BLaER1 (cell line): ENCODE data around the gene INTS11.

Experiments used
- H3K27ac ChIP-seq: shearing (Covaris generic); formaldehyde crosslinking; 2 replicates; pipeline ENCODE4 v1.8.1; 2022
- H3K27me3 ChIP-seq: shearing (Covaris generic); formaldehyde crosslinking; 2 replicates; pipeline ENCODE4 v1.8.1; 2022
- H3K36me3 ChIP-seq: shearing (Covaris generic); formaldehyde crosslinking; 2 replicates; pipeline ENCODE4 v1.8.1; 2022
- H3K4me1 ChIP-seq: shearing (Covaris generic); formaldehyde crosslinking; 2 replicates; pipeline ENCODE4 v1.8.1; 2022
- H3K4me2 ChIP-seq: shearing (Covaris generic); formaldehyde crosslinking; 2 replicates; pipeline ENCODE4 v1.8.1; 2022
- H3K4me3 ChIP-seq: shearing (Covaris generic); formaldehyde crosslinking; 2 replicates; pipeline ENCODE4 v1.8.1; 2022
- H3K9ac ChIP-seq: shearing (Covaris generic); formaldehyde crosslinking; 2 replicates; pipeline ENCODE4 v1.8.1; 2022
- H3K9me3 ChIP-seq: shearing (Covaris generic); formaldehyde crosslinking; 2 replicates; pipeline ENCODE4 v1.8.1; 2022
- H4K20me1 ChIP-seq: shearing (Covaris generic); formaldehyde crosslinking; 2 replicates; pipeline ENCODE4 v1.8.1; 2022
- Cebpa-rat ChIP-seq: shearing (Covaris generic); IDR thresholded peaks from 2 replicates; pipeline ENCODE4 v1.8.1; 2022

Gene INTS11

DNA sequence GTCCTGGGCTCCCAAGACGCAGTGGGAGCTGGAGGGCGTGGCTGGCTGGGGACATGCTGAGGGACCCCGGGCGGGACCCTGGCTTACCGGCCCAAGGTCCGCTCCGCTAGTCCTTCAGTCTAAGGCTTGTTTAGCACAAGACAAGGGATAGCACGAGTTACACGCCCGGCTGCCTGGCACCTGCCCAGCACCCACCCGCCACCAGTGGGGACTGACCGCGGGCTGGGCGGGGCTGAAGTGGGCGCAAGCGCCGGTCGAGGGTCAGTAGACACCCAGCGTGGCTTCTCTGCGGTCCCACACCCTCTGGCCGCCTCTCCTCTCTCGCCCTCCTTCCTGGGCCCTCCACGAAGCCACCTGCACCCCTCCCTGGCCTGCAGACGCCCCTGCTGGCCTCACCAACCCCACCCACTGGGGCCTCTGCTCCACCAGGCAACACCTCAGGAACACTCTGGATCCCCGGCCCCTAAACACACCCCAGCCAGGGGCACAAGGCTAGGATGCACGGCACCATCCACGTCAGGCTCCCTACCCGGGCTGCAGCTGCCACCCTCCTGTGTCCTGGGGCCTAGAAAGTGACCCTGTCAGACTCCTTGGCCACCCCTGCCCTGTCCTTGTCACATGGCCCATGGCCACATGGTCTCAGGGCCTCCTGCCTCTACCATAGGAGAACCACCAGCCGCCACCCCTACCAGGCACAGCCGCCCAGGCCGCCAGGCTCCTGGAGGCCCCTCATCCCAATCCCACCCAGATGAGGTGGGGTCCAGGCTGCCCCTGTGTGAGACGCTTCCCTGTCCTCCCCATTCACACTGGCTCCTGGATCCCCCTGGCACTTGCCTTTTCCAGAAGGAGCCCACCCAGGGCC is 12.7 kb upstream of the INTS11 start:
- no peaks in the 10 kb centered on the region for H3K9me3 ChIP-seq

DNA sequence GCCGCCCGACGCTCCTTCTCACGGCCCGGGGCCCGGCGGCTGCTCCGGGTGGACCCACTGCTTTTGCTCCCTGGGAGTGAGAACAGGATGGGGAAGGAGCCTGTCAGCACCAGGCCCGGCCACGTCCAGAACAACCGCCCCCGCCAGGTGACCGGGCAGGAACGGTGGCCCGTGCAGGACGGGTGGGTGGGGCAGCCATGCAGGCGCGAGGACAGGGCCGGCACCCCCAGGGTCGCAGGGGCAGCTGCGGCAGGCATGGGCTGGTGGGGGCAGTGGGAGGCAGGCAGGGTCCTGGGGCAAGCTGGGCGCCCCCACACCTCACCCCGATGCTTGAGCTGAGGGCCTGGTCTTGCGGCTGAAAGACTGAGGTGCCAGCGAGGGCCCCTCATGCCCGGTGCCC is 12.0 kb upstream of the INTS11 start:
- H3K27ac ChIP-seq: no peak overlapping the region
- H3K4me3 ChIP-seq: no peak overlapping the region
- no peaks in the 10 kb centered on the region for H3K4me1 ChIP-seq
- no peaks in the 10 kb centered on the region for H3K9me3 ChIP-seq
- H3K9ac ChIP-seq: no peak overlapping the region
- no peaks in the 10 kb centered on the region for H3K27me3 ChIP-seq
- H3K4me2 ChIP-seq: no peak overlapping the region
- no peak for TF ChIP-seq Cebpa-rat
- peaks cover 66% of the 10 kb centered on the region for H3K36me3 ChIP-seq
- H4K20me1 ChIP-seq: peaks cover 69% of the 10 kb centered on the region

More for the DNA sequence above, 12.7 kb upstream of the INTS11 start:
- Histone ChIP-seq H4K20me1 (peaks cover 72% of the 10 kb centered on the region), H3K27ac (no peak overlapping the region), H3K4me2 (no peak overlapping the region), H3K27me3 (no peaks in the 10 kb centered on the region), H3K9ac (no peak overlapping the region), H3K36me3 (peaks cover 73% of the 10 kb centered on the region), H3K4me3 (no peak overlapping the region), H3K4me1 (peaks cover 3% of the 10 kb centered on the region)
- no peak for TF ChIP-seq Cebpa-rat

DNA sequence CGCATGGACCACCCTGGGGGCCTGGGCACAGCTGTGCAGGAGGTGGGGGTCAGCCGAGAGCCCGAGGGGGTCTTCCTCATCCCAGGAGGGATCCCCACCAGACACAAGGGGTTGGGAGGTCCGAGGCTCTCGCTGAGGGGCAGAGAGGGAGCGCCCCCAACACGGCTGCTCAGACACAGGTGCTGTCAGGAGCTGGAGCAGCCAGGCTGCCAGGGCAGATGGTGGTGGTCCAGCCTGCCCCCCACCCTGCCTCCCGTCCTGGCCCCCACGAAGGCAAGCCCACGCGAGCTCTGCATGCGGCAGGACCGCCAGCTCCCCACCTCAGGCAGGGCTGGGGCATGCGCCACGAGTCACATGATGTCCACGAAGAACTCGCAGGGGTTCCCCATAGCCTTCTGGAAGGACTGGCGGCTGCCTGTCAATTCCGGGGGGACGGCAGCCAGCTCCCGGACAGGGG is 11.4 kb upstream of the INTS11 start:
- Histone ChIP-seq H3K36me3 (peaks cover 59% of the 10 kb centered on the region), H3K4me3 (no peak overlapping the region), H4K20me1 (peaks cover 69% of the 10 kb centered on the region), H3K4me1 (peaks cover 1% of the 10 kb centered on the region; the same call in 1 of the 2 replicates), H3K9ac (no peak overlapping the region), H3K27me3 (no peaks in the 10 kb centered on the region), H3K4me2 (no peak overlapping the region), H3K27ac (no peak overlapping the region), H3K9me3 (no peaks in the 10 kb centered on the region)
- TF ChIP-seq Cebpa-rat: no peak

DNA sequence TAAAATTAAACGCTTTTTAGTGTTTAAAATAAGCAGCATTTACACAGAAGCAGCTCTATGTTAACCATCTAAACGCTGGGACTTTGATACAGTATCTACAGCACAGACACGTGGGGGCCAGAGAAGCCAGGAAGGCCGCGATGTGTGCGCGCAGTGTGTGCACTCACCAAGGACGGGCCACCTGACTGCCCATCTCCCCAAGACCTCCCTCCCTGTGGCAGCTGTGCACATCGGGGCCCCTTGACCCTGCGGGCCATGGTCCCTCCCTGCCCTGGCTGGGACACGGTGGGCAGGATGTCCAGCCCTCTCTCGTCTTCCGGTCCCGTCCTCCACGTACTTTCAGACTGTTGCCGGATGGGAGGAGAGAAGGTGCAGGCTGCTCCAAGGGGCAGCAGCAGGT is 10.8 kb upstream of the INTS11 start:
- no peak for TF ChIP-seq Cebpa-rat
- no peak overlapping the region for H3K4me2 ChIP-seq
- no peaks in the 10 kb centered on the region for H3K27me3 ChIP-seq
- peaks cover 6% of the 10 kb centered on the region; the same call in 1 of the 2 replicates for H3K4me1 ChIP-seq
- H3K27ac ChIP-seq: no peak overlapping the region
- peaks cover 54% of the 10 kb centered on the region for H3K36me3 ChIP-seq
- no peak overlapping the region for H3K9ac ChIP-seq
- no peak overlapping the region for H3K4me3 ChIP-seq
- H3K9me3 ChIP-seq: no peaks in the 10 kb centered on the region
- H4K20me1 ChIP-seq: peaks cover 69% of the 10 kb centered on the region

DNA sequence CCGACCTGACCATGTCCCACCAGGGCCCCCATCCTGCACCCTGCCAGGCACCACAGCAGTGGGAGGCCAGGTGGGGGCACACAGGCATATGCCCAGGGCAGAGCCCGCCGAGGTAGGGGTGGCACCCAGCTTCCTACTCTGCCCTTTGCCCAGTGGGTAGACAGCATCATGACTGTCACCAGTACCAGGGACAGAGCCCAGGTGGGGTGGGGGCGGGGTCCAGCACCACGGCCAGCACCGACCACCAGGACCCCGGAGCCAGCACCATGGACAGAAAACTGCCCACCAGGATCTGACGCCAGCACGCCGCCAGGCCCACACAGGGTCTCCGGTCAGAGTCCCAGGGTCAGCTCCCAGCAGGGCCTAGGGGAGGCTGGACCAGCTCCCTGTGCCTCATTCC is 10.4 kb upstream of the INTS11 start:
- Histone ChIP-seq H3K4me3 (no peak overlapping the region), H3K9me3 (no peaks in the 10 kb centered on the region), H3K36me3 (peaks cover 50% of the 10 kb centered on the region)

DNA sequence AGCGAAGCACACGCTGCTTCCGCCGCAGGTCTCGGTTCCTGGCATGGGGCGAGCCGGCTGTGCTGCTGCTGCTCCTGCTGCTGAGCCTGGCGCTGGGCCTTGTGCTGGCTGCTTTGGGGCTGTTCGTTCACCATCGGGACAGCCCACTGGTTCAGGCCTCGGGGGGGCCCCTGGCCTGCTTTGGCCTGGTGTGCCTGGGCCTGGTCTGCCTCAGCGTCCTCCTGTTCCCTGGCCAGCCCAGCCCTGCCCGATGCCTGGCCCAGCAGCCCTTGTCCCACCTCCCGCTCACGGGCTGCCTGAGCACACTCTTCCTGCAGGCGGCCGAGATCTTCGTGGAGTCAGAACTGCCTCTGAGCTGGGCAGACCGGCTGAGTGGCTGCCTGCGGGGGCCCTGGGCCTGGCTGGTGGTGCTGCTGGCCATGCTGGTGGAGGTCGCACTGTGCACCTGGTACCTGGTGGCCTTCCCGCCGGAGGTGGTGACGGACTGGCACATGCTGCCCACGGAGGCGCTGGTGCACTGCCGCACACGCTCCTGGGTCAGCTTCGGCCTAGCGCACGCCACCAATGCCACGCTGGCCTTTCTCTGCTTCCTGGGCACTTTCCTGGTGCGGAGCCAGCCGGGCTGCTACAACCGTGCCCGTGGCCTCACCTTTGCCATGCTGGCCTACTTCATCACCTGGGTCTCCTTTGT is 9.2 kb upstream of the INTS11 start:
- Histone ChIP-seq H3K36me3 (peaks cover 44% of the 10 kb centered on the region), H3K4me3 (no peak overlapping the region), H3K4me1 (peaks cover 9% of the 10 kb centered on the region; the same call in 1 of the 2 replicates), H3K9me3 (no peaks in the 10 kb centered on the region), H3K27ac (no peak overlapping the region), H3K4me2 (no peak overlapping the region), H3K27me3 (no peaks in the 10 kb centered on the region), H3K9ac (no peak overlapping the region), H4K20me1 (peaks cover 83% of the 10 kb centered on the region)
- TF ChIP-seq Cebpa-rat: no peak

More for the DNA sequence above, 10.4 kb upstream of the INTS11 start:
- Histone ChIP-seq H3K27ac (no peak overlapping the region), H4K20me1 (peaks cover 71% of the 10 kb centered on the region), H3K4me2 (no peak overlapping the region), H3K9ac (no peak overlapping the region), H3K4me1 (peaks cover 9% of the 10 kb centered on the region; the same call in 1 of the 2 replicates), H3K27me3 (no peaks in the 10 kb centered on the region)
- TF ChIP-seq Cebpa-rat: no peak

DNA sequence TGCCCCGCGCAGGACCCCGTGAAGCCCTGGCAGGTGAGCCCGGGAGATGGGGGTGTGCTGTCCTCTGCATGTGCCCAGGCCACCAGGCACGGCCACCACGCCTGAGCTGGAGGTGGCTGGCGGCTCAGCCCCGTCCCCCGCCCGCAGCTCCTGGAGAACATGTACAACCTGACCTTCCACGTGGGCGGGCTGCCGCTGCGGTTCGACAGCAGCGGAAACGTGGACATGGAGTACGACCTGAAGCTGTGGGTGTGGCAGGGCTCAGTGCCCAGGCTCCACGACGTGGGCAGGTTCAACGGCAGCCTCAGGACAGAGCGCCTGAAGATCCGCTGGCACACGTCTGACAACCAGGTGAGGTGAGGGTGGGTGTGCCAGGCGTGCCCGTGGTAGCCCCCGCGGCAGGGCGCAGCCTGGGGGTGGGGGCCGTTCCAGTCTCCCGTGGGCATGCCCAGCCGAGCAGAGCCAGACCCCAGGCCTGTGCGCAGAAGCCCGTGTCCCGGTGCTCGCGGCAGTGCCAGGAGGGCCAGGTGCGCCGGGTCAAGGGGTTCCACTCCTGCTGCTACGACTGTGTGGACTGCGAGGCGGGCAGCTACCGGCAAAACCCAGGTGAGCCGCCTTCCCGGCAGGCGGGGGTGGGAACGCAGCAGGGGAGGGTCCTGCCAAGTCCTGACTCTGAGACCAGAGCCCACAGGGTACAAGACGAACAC is 8.5 kb upstream of the INTS11 start:
- Histone ChIP-seq H4K20me1 (peaks cover 86% of the 10 kb centered on the region), H3K4me3 (no peak overlapping the region), H3K27ac (no peak overlapping the region), H3K36me3 (peaks cover 46% of the 10 kb centered on the region), H3K9me3 (no peaks in the 10 kb centered on the region), H3K9ac (no peak overlapping the region), H3K4me1 (peaks cover 9% of the 10 kb centered on the region; the same call in 1 of the 2 replicates), H3K27me3 (no peaks in the 10 kb centered on the region), H3K4me2 (no peak overlapping the region)
- TF ChIP-seq Cebpa-rat: no peak

DNA sequence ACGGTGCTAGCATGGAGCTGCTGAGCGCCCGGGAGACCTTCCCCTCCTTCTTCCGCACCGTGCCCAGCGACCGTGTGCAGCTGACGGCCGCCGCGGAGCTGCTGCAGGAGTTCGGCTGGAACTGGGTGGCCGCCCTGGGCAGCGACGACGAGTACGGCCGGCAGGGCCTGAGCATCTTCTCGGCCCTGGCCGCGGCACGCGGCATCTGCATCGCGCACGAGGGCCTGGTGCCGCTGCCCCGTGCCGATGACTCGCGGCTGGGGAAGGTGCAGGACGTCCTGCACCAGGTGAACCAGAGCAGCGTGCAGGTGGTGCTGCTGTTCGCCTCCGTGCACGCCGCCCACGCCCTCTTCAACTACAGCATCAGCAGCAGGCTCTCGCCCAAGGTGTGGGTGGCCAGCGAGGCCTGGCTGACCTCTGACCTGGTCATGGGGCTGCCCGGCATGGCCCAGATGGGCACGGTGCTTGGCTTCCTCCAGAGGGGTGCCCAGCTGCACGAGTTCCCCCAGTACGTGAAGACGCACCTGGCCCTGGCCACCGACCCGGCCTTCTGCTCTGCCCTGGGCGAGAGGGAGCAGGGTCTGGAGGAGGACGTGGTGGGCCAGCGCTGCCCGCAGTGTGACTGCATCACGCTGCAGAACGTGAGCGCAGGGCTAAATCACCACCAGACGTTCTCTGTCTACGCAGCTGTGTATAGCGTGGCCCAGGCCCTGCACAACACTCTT is 7.7 kb upstream of the INTS11 start:
- peaks cover 49% of the 10 kb centered on the region for H3K36me3 ChIP-seq
- no peaks in the 10 kb centered on the region for H3K9me3 ChIP-seq
- H3K4me3 ChIP-seq: no peak overlapping the region
- H3K4me1 ChIP-seq: peaks cover 9% of the 10 kb centered on the region; the same call in 1 of the 2 replicates
- H4K20me1 ChIP-seq: peaks cover 90% of the 10 kb centered on the region
- TF ChIP-seq Cebpa-rat: no peak
- H3K27ac ChIP-seq: no peak overlapping the region
- no peak overlapping the region for H3K9ac ChIP-seq
- H3K4me2 ChIP-seq: no peak overlapping the region
- H3K27me3 ChIP-seq: no peaks in the 10 kb centered on the region
